Progenitor cell of endocrine pancreas (in vitro differentiated cells): ENCODE measurements around the gene ZNF135. TPM values are rescaled to one million over a fixed set of nuclear protein-coding genes. Genes with fewer than 3 reads are reported as not detected.
A peak's percentile ranks its signal among the peaks of the same experiment; 100 is the strongest.

Experiments used
- DNase-seq: peaks from one replicate; pipeline ENCODE4 v3.0.0; 2021; ENCODE audit warnings: low spot score; ENCODE audit not compliant: unreplicated experiment
- H3K27ac Mint-ChIP-seq: 2 replicates; pipeline ENCODE4 v1.8.0; 2021; ENCODE audit warnings: mild to moderate bottlenecking, moderate library complexity, mixed read lengths
- H3K27me3 Mint-ChIP-seq: 2 replicates; pipeline ENCODE4 v1.8.0; 2021; ENCODE audit warnings: mixed read lengths
- H3K36me3 Mint-ChIP-seq: 2 replicates; pipeline ENCODE4 v1.8.0; 2022; ENCODE audit warnings: mixed read lengths; ENCODE audit not compliant: insufficient read depth
- H3K4me1 Mint-ChIP-seq: 2 replicates; pipeline ENCODE4 v1.8.0; 2021; ENCODE audit warnings: low read depth, mixed read lengths
- H3K4me3 Mint-ChIP-seq: 2 replicates; pipeline ENCODE4 v1.8.0; 2021; ENCODE audit warnings: low read depth, mild to moderate bottlenecking, moderate library complexity, mixed read lengths
- H3K9me3 Mint-ChIP-seq: 2 replicates; pipeline ENCODE4 v1.8.0; 2021; ENCODE audit warnings: low read depth, mixed read lengths
- CTCF ChIP-seq: fragments of 200-600 bp; sonication (generic); IDR thresholded peaks from one replicate; pipeline ENCODE4 v1.5.0; 2021; ENCODE audit warnings: antibody characterized with exemption, mild to moderate bottlenecking; ENCODE audit not compliant: unreplicated experiment
- total RNA-seq: library from RNA; stranded (reverse); gene quantifications from 2 replicates; pipeline ENCODE4 v1.2.1, GENCODE V29; 2021

Gene ZNF135
- total RNA-seq, 1 donor from 2014 or later: 17.9 TPM

GRCh38 chr19:58047672-58048071 lies 11.4 kb upstream of the ZNF135 start:
- no peak overlapping the region for H3K4me3 Mint-ChIP-seq
- no peaks in the 10 kb centered on the region for H3K4me1 Mint-ChIP-seq
- TF ChIP-seq CTCF: no peak
- H3K36me3 Mint-ChIP-seq: peaks cover 4% of the 10 kb centered on the region
- no peak for DNase-seq
- peaks cover 35% of the 10 kb centered on the region for H3K9me3 Mint-ChIP-seq
- H3K27me3 Mint-ChIP-seq: no peaks in the 10 kb centered on the region
- H3K27ac Mint-ChIP-seq: no peak overlapping the region

GRCh38 chr19:58052256-58052655 lies 6.8 kb upstream of the ZNF135 start:
- peaks cover 6% of the 10 kb centered on the region for H3K27me3 Mint-ChIP-seq
- peaks cover 6% of the 10 kb centered on the region for H3K36me3 Mint-ChIP-seq
- H3K27ac Mint-ChIP-seq: no peak overlapping the region
- no peak for DNase-seq
- H3K9me3 Mint-ChIP-seq: peaks cover 30% of the 10 kb centered on the region
- no peaks in the 10 kb centered on the region for H3K4me1 Mint-ChIP-seq
- no peak overlapping the region for H3K4me3 Mint-ChIP-seq
- no peak for TF ChIP-seq CTCF

GRCh38 chr19:58053480-58054156 lies 5.5 kb upstream of the ZNF135 start:
- H3K27ac Mint-ChIP-seq: no peak overlapping the region
- no peak overlapping the region for H3K4me3 Mint-ChIP-seq
- peaks cover 32% of the 10 kb centered on the region for H3K9me3 Mint-ChIP-seq
- H3K27me3 Mint-ChIP-seq: peaks cover 6% of the 10 kb centered on the region
- H3K36me3 Mint-ChIP-seq: peaks cover 9% of the 10 kb centered on the region
- H3K4me1 Mint-ChIP-seq: peaks cover under 1% of the 10 kb centered on the region
- DNase-seq: no peak
- TF ChIP-seq CTCF: no peak

- no peak for DNase-seq
- Mint-ChIP-seq H3K4me3 (peak overlapping the region; percentile 16), H3K36me3 (peaks cover 11% of the 10 kb centered on the region), H3K27ac (no peak overlapping the region), H3K9me3 (peaks cover 30% of the 10 kb centered on the region), H3K4me1 (peaks cover 3% of the 10 kb centered on the region), H3K27me3 (peaks cover 6% of the 10 kb centered on the region)
- no peak for TF ChIP-seq CTCF
Observed at GRCh38 chr19:58054901-58055874, 3.9 kb upstream of the ZNF135 start.

GRCh38 chr19:58056261-58056660 lies 2.8 kb upstream of the ZNF135 start:
- H3K4me3 Mint-ChIP-seq: no peak overlapping the region
- H3K27me3 Mint-ChIP-seq: peaks cover 6% of the 10 kb centered on the region
- H3K36me3 Mint-ChIP-seq: peaks cover 14% of the 10 kb centered on the region
- DNase-seq: no peak
- peaks cover 27% of the 10 kb centered on the region for H3K9me3 Mint-ChIP-seq
- TF ChIP-seq CTCF: no peak
- peak overlapping the region; percentile 56 for H3K27ac Mint-ChIP-seq
- H3K4me1 Mint-ChIP-seq: peaks cover 3% of the 10 kb centered on the region
